ENCODE measurements around the gene NOX5. TPM values are rescaled to one million over a fixed set of nuclear protein-coding genes. Genes with fewer than 3 reads are reported as not detected.

The NOX5 gene
- total and polyA plus RNA-seq, 10 donors: 0.36 to 29.2 (median 13.5) TPM

- no peaks in the 10 kb centered on the region for H3K36me3 ChIP-seq
- intact Hi-C loops (cut with DNase I; ENCODE audit: low total_unique reads): no loop called here
- WGBS, 5 donors: 81 to 98% (median 88%) methylated on average over 1 of the region's 1 CpG
- peaks cover 0 to 29% (median 12%) of the 10 kb centered on the region in 7 donors for H3K27me3 ChIP-seq (replicated peaks in 1 of 7)
- no peaks in the 10 kb centered on the region for H3K9me3 ChIP-seq
- H3K27ac ChIP-seq: no peak overlapping the region
- no peak for TF ChIP-seq CTCF (IDR thresholded peaks at IDR 0.05 in 8 of 11, conservative IDR thresholded peaks at IDR 0.05 in 3 of 11)
- TF ChIP-seq POLR2A (IDR thresholded peaks at IDR 0.05): no peak
- DNase-seq: no peak
- no peak overlapping the region for H3K4me3 ChIP-seq
- H3K4me1 ChIP-seq: peaks cover 0 to 35% (median 25%) of the 10 kb centered on the region in 6 donors
Observed at GRCh38 chr15:69076756-69077155, 62.3 kb downstream of the NOX5 start.

DNA sequence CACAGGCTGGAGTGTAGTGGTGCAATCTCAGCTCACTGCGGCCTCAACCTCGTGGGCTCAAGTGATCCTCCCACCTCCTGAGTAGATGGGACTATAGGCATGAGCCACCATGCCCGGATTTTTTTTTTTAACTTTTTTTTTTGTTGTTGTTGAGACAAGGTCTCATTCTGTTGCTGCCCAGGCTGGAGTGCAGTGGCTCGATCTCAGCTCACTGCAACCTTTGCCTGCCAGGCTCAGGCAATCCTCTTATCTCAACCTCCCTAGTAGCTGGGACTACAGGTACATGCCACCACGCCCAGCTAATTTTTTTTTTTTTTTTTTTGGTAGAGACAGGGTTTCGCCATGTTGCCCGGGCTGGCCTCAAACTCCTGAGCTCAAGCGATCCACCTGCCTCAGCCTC lies 64.1 kb downstream of the NOX5 start:
- H3K27me3 ChIP-seq (replicated peaks in 1 of 7): peaks cover 0 to 21% (median 12%) of the 10 kb centered on the region in 7 donors
- H3K4me3 ChIP-seq: no peak overlapping the region
- no peak for TF ChIP-seq POLR2AphosphoS5 (IDR thresholded peaks at IDR 0.05)
- no peak for TF ChIP-seq CTCF (IDR thresholded peaks at IDR 0.05 in 8 of 11, conservative IDR thresholded peaks at IDR 0.05 in 3 of 11)
- TF ChIP-seq POLR2A (IDR thresholded peaks at IDR 0.05): no peak
- H3K27ac ChIP-seq: no peak overlapping the region
- H3K9me3 ChIP-seq: no peaks in the 10 kb centered on the region
- WGBS, 5 donors: 92 to 99% (median 93%) methylated on average over 8 of the region's 8 CpGs
- no peaks in the 10 kb centered on the region for H3K36me3 ChIP-seq
- intact Hi-C loops (cut with DNase I; ENCODE audit: low total_unique reads): no loop called here
- no peak for DNase-seq
- peaks cover 5 to 49% (median 29%) of the 10 kb centered on the region in 6 donors for H3K4me1 ChIP-seq

DNA sequence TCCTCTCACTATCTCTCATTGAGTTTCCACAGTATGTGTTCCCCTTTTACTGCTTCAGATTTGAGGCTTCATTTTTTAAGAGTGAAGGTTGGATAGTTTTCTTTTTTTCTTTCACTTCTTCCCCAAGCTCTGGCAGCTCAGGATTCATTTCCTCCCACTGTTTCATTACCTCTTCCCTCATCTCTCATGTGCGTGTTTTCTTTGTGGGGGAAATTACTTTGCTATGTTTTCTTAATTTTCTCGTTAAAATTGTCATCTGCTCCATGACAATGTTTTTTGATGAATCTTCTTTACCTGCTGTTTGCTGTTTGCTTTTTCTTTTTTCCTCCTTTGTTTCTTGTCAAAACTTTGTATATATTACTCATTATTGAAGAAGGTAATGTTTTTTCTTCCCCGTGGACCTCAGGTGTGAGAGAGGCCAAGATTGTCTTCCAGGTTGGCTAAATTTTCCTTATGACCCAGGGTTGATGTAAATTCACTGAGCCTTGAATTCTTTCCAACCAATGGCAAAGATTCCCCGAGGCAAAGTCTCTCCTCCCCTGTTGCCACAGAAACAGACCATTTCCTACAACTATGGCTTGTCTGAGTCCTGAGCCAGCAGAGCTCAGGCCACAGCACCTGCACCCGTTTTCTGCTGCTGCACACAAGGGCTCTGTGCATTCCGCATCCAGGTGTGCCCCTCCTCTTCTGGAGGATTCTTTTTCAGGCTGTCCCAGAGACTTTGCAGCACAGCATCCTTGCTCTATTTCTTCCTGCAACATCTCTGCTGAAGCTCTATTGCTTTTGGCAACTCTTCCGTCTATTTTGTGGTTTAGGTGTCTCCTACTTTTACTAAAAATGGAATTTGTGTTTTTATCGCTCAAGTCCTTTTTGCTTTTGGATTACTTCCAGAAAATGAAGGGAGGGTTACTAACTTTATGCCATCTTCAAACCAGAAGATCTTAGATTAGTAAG lies 66.1 kb downstream of the NOX5 start:
- Histone ChIP-seq H3K9me3 (no peaks in the 10 kb centered on the region), H3K27me3 (replicated peaks in 1 of 7) (peaks cover 0 to 2% (median 0%) of the 10 kb centered on the region in 7 donors), H3K36me3 (no peaks in the 10 kb centered on the region), H3K27ac (peak overlapping the region in 6 of 8 donors; percentile 48 to 83 (median 75)), H3K4me1 (peaks cover 5 to 36% (median 15%) of the 10 kb centered on the region in 6 donors), H3K4me3 (no peak overlapping the region)
- TF ChIP-seq CTCF (IDR thresholded peaks at IDR 0.05 in 8 of 11, conservative IDR thresholded peaks at IDR 0.05 in 3 of 11) (no peak), POLR2A (IDR thresholded peaks at IDR 0.05) (no peak), POLR2AphosphoS5 (IDR thresholded peaks at IDR 0.05) (no peak)
- WGBS, 5 donors: 50 to 52% (median 50%) methylated on average over 8 of the region's 8 CpGs
- DNase-seq: no peak
- intact Hi-C loops (cut with DNase I; ENCODE audit: low total_unique reads): no loop called here

- H3K27ac ChIP-seq: peak overlapping the region; percentile 44 to 83 (median 72)
- H3K4me3 ChIP-seq: no peak overlapping the region
Observed at GRCh38 chr15:69081310-69082004, 67.0 kb downstream of the NOX5 start.

More at GRCh38 chr15:69081310-69082004, 67.0 kb downstream of the NOX5 start:
- H3K9me3 ChIP-seq: no peaks in the 10 kb centered on the region
- H3K4me1 ChIP-seq: peaks cover 5 to 36% (median 15%) of the 10 kb centered on the region in 6 donors
- TF ChIP-seq POLR2AphosphoS5 (IDR thresholded peaks at IDR 0.05) (peak in 2 of 3 donors; percentile 29 to 55), POLR2A (IDR thresholded peaks at IDR 0.05) (no peak), CTCF (IDR thresholded peaks at IDR 0.05 in 8 of 11, conservative IDR thresholded peaks at IDR 0.05 in 3 of 11) (no peak)
- peaks cover 0 to under 1% (median 0%) of the 10 kb centered on the region in 7 donors for H3K27me3 ChIP-seq (replicated peaks in 1 of 7)
- no peaks in the 10 kb centered on the region for H3K36me3 ChIP-seq
- 55 to 66% (median 59%) methylated on average over 10 of the region's 10 CpGs for WGBS, 5 donors
- intact Hi-C loops (cut with DNase I; ENCODE audit: low total_unique reads): no loop called here
- DNase-seq: no peak
